ENCODE data around the gene JMJD7. TPM values are rescaled to one million over a fixed set of nuclear protein-coding genes. Genes with fewer than 3 reads are reported as not detected.
A peak's percentile ranks its signal among the peaks of the same experiment; 100 is the strongest.
"Not testable (repeated sequence)": the region's sequence is repeated elsewhere in the genome, so short reads cannot be mapped to it uniquely, and the experiment has no call there.

The JMJD7 gene
- total and polyA plus RNA-seq, 9 of the 15 experiments (the other 6 are each of a cell fraction or from before 2014, with no cell fraction given) = 1.2 to 13.9 (median 6.1) TPM

- no TSS peak for BruUV-seq (replicated peaks)
- no peak for ATAC-seq
- Histone ChIP-seq H3K4me3 (no peak overlapping the region), H3K36me3 (ENCODE audit: control insufficient read depth, insufficient read depth, low read length) (peaks cover 10% of the 10 kb centered on the region; the same call in 1 of the 3 replicates), H3K79me2 (ENCODE audit: control insufficient read depth, insufficient read depth, low read length) (peaks cover 9% of the 10 kb centered on the region; the same call in 2 of the 3 replicates), H3K27me3 (ENCODE audit: control insufficient read depth in 2 of 2, insufficient read depth in 2 of 2, low read length in 2 of 2) (no peaks in the 10 kb centered on the region), H3K4me2 (ENCODE audit: insufficient read depth, low read length) (no peak overlapping the region), H2AFZ (ENCODE audit: low read depth, low read length) (no peak overlapping the region), H3K9me3 (replicated peaks; ENCODE audit: control insufficient read depth, insufficient read depth, low read depth, low read length) (no peaks in the 10 kb centered on the region), H3K27ac (ENCODE audit: extremely low read depth, low read depth, low read length) (no peak overlapping the region), H3K9ac (ENCODE audit: insufficient read depth in 1 of 2, low read depth in 2 of 2, low read length in 2 of 2) (peak overlapping the region in 1 of 2 experiments; percentile 48; a peak in 1 of 4 replicates), H3K4me1 (replicated peaks in 1 of 2; ENCODE audit: control insufficient read depth in 2 of 2, insufficient read depth in 2 of 2, low read length in 2 of 2) (peaks cover 6 to 23% of the 10 kb centered on the region in 2 experiments; a peak in 2 of 5 replicates), H3K9me1 (ENCODE audit: control insufficient read depth, insufficient read depth, low read length) (no peaks in the 10 kb centered on the region), H4K20me1 (replicated peaks; ENCODE audit: control insufficient read depth, insufficient read depth, low read length) (peaks cover 11% of the 10 kb centered on the region; the same call in 1 of the 2 replicates)
- no peak for DNase-seq (ENCODE audit: extremely low read depth in 1 of 4, low spot score in 3 of 4)
- FAIRE-seq = no peak
- intact Hi-C loops (cut with micrococcal nuclease) (no loop called here), in situ Hi-C loops (cut with MboI) (no loop called here)
- ChIA-PET POLR2A (interaction anchor here (0.6 kb wide), 2 partner anchors 126 to 201 kb away, joined by 3 read pairs; no protein-coding TSS in a partner anchor), CTCF (ENCODE audit: low intra/inter-chr PET ratio) (no interaction called here)
- TF ChIP-seq ZC3H4 (CRISPR knock-in tag; IDR thresholded peaks at IDR 0.05; ENCODE audit: borderline replicate concordance) = 0 out of 2 replicates have a peak, but pooled peaks have one; percentile 34
- TF ChIP-seq ZKSCAN8 (CRISPR knock-in tag; IDR thresholded peaks at IDR 0.05) = no peak
- 0 out of 2 replicates have a peak, but pooled peaks have one; percentile 68 for TF ChIP-seq MED1 (CRISPR knock-in tag; IDR thresholded peaks at IDR 0.05; ENCODE audit: borderline replicate concordance)
- TF ChIP-seq ZNF212 (CRISPR knock-in tag; IDR thresholded peaks at IDR 0.05) = no peak
- TF ChIP-seq SOX6 (IDR thresholded peaks at IDR 0.05) = no peak
- TF ChIP-seq, protein P1, sequence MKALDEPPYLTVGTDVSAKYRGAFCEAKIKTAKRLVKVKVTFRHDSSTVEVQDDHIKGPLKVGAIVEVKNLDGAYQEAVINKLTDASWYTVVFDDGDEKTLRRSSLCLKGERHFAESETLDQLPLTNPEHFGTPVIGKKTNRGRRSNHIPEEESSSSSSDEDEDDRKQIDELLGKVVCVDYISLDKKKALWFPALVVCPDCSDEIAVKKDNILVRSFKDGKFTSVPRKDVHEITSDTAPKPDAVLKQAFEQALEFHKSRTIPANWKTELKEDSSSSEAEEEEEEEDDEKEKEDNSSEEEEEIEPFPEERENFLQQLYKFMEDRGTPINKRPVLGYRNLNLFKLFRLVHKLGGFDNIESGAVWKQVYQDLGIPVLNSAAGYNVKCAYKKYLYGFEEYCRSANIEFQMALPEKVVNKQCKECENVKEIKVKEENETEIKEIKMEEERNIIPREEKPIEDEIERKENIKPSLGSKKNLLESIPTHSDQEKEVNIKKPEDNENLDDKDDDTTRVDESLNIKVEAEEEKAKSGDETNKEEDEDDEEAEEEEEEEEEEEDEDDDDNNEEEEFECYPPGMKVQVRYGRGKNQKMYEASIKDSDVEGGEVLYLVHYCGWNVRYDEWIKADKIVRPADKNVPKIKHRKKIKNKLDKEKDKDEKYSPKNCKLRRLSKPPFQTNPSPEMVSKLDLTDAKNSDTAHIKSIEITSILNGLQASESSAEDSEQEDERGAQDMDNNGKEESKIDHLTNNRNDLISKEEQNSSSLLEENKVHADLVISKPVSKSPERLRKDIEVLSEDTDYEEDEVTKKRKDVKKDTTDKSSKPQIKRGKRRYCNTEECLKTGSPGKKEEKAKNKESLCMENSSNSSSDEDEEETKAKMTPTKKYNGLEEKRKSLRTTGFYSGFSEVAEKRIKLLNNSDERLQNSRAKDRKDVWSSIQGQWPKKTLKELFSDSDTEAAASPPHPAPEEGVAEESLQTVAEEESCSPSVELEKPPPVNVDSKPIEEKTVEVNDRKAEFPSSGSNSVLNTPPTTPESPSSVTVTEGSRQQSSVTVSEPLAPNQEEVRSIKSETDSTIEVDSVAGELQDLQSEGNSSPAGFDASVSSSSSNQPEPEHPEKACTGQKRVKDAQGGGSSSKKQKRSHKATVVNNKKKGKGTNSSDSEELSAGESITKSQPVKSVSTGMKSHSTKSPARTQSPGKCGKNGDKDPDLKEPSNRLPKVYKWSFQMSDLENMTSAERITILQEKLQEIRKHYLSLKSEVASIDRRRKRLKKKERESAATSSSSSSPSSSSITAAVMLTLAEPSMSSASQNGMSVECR (CRISPR knock-in tag; IDR thresholded peaks at IDR 0.05) = 0 out of 2 replicates have a peak, but pooled peaks have one; percentile 34
- WGBS (ENCODE audit: insufficient coverage, low coverage, missing lambda C conversion rate) = 94% methylated on average over 11 of the region's 13 CpGs
Observed at GRCh38 chr15:41829959-41830646, 2.2 kb downstream of the JMJD7 start.

DNA sequence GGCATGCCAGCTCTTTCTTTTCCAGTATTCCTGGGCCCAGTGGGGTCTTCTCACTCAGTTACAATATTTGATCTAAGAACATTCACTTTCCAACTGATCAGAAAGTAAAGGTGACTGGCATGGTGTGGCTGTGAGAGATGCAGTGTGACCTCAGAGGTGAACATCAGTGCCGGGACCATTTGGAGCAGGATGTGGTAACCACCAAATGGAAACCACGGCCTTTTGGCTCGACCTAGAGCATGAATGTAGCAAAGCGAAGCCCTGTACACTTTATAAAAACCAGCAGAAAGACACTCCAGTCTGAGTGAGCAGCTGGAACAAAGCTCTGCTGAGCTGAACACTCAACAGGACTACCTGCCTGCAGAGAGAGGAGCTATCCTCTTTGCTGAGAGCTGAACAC, 3.4 kb downstream of the JMJD7 start:
- H3K4me3 ChIP-seq; CTCF ChIA-PET (ENCODE audit: low intra/inter-chr PET ratio): not testable (repeated sequence)

More for the DNA sequence above, 3.4 kb downstream of the JMJD7 start:
- H3K27ac ChIP-seq (ENCODE audit: extremely low read depth, low read depth, low read length); intact Hi-C loops (cut with micrococcal nuclease); in situ Hi-C loops (cut with MboI); H3K9ac ChIP-seq (ENCODE audit: insufficient read depth in 1 of 2, low read depth in 2 of 2, low read length in 2 of 2); H3K27me3 ChIP-seq (ENCODE audit: control insufficient read depth in 2 of 2, insufficient read depth in 2 of 2, low read length in 2 of 2); H3K4me2 ChIP-seq (ENCODE audit: insufficient read depth, low read length); DNase-seq (ENCODE audit: extremely low read depth in 1 of 4, low spot score in 3 of 4); H3K79me2 ChIP-seq (ENCODE audit: control insufficient read depth, insufficient read depth, low read length); H3K9me3 ChIP-seq (replicated peaks; ENCODE audit: control insufficient read depth, insufficient read depth, low read depth, low read length); ATAC-seq; H2AFZ ChIP-seq (ENCODE audit: low read depth, low read length); FAIRE-seq; H3K9me1 ChIP-seq (ENCODE audit: control insufficient read depth, insufficient read depth, low read length); BruUV-seq (replicated peaks): not testable (repeated sequence)
- peaks cover 11% of the 10 kb centered on the region; the same call in 1 of the 2 replicates for H4K20me1 ChIP-seq (replicated peaks; ENCODE audit: control insufficient read depth, insufficient read depth, low read length)
- H3K4me1 ChIP-seq (replicated peaks in 1 of 2; ENCODE audit: control insufficient read depth in 2 of 2, insufficient read depth in 2 of 2, low read length in 2 of 2) = peaks cover 6 to 23% of the 10 kb centered on the region in 2 experiments; a peak in 2 of 5 replicates
- peaks cover 10% of the 10 kb centered on the region; the same call in 1 of the 3 replicates for H3K36me3 ChIP-seq (ENCODE audit: control insufficient read depth, insufficient read depth, low read length)
- WGBS (ENCODE audit: insufficient coverage, low coverage, missing lambda C conversion rate) = 61% methylated on average over 4 of the region's 4 CpGs
- POLR2A ChIA-PET = interaction anchor here (1.1 to 1.8 kb wide), 4 partner anchors 12 to 170 kb away, joined by 3 to 10 read pairs (median 4); no protein-coding TSS in a partner anchor
